ENCODE data around the gene PCSK2.

The PCSK2 gene

DNA sequence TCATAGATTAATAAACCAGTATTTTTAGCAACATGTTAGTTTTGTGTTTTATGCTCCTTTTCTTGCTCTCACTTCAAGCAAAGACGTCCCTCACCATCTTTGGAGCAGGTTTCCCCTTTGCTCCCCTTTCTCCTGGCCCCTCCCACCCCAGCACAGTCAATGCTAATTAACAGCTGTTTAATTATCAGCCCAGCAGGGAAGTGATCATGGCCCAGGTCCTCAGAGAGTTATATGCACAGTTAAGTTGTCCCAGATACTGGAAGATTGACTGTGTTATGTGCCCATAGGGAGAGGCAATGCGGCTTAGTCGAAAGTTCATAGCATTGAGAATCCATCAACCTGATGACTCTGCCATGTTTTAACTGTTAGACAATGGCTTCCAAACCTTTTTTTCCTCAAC, 123.5 kb downstream of the PCSK2 start:
- TF ChIP-seq, protein P1, sequence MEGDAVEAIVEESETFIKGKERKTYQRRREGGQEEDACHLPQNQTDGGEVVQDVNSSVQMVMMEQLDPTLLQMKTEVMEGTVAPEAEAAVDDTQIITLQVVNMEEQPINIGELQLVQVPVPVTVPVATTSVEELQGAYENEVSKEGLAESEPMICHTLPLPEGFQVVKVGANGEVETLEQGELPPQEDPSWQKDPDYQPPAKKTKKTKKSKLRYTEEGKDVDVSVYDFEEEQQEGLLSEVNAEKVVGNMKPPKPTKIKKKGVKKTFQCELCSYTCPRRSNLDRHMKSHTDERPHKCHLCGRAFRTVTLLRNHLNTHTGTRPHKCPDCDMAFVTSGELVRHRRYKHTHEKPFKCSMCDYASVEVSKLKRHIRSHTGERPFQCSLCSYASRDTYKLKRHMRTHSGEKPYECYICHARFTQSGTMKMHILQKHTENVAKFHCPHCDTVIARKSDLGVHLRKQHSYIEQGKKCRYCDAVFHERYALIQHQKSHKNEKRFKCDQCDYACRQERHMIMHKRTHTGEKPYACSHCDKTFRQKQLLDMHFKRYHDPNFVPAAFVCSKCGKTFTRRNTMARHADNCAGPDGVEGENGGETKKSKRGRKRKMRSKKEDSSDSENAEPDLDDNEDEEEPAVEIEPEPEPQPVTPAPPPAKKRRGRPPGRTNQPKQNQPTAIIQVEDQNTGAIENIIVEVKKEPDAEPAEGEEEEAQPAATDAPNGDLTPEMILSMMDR (IDR thresholded peaks at IDR 0.05; ENCODE audit: low read depth, low read length), result no peak
- H3K4me3 ChIP-seq (ENCODE audit: low read depth, low read length), result no peak overlapping the region

DNA sequence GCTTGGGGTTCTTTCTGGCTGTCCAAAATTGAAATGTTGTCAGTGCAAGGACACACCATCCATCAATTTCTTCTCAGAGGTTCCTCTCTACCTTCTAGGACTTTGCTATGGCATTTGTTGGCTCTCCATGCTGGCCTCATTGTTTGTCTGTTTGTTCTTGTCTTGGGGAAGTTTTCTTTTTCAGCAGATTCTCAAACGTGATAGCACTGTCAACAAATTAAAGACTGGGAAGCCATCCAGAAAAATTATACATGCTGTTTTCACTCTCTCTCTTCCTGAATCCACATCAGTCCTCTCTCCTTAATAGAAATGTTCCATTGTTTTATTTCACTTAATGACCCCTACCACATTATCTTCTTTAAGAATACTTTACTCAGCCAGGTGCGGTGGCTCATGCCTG, 130.4 kb downstream of the PCSK2 start:
- no peak overlapping the region for H3K4me3 ChIP-seq (ENCODE audit: low read depth, low read length)
- TF ChIP-seq, protein P1 (IDR thresholded peaks at IDR 0.05; ENCODE audit: low read depth, low read length), result no peak

DNA sequence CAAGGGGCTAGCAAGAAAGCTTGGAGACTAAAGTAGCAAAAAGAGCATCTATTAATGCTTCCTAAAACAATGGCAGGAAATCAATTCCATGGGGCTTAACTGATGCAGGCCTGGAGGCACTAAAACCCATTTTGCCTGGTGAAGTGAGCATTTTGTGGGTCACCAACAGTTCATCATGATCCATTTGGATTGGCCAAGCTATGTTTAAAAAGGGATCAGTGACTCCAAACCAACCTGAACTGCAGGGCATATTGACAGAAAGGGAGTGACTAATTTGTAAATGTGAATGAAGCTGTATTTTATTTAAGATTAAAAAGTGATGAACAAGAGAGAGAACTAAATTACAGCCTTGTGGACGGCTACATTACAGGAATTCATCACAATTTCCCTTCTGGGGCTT, 132.0 kb downstream of the PCSK2 start:
- no peak overlapping the region for H3K4me3 ChIP-seq (ENCODE audit: low read depth, low read length)
- TF ChIP-seq, protein P1 (IDR thresholded peaks at IDR 0.05; ENCODE audit: low read depth, low read length), result no peak

DNA sequence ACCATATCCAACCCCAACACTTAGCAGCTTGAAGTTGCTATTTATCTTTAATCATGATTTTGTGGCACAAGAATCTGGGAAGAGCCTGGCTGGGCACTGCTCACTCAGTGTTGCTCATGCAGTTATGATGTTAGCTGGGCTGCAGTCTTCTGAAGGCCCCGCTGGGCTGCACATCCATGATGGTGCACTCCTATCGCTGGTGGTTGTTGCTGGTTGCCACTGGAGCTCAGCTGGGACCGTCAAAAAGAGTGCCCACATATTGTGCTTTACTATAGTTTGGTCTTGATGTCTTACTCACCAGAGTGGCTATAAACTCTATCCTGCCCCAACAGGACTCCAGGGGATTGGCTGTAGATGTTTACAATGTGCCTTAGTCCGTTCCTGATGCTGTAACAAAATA, 137.8 kb downstream of the PCSK2 start:
- no peak overlapping the region for H3K4me3 ChIP-seq (ENCODE audit: low read depth, low read length)
- TF ChIP-seq, protein P1 (IDR thresholded peaks at IDR 0.05; ENCODE audit: low read depth, low read length), result no peak

DNA sequence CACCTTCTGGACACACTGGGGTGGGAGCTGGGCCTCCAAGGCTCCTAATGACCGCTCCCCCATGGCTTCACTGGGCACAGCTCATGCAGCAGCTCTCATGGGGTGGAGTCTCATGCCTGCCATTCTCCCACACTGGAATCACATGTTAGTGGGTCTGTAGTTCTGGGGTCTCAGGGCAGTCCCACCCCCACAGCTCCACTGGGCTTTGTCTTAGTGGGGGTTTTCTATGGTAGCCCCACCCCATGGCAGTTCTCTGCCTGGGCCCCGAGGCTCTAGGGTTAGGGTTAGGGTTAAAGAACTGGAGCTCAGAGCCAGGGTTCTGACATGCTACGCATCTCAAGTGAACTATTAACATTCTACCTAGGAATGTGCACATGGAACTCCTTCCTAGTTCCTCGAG, 139.0 kb downstream of the PCSK2 start:
- H3K4me3 ChIP-seq (ENCODE audit: low read depth, low read length), result no peak overlapping the region
- TF ChIP-seq, protein P1 (IDR thresholded peaks at IDR 0.05; ENCODE audit: low read depth, low read length), result no peak

DNA sequence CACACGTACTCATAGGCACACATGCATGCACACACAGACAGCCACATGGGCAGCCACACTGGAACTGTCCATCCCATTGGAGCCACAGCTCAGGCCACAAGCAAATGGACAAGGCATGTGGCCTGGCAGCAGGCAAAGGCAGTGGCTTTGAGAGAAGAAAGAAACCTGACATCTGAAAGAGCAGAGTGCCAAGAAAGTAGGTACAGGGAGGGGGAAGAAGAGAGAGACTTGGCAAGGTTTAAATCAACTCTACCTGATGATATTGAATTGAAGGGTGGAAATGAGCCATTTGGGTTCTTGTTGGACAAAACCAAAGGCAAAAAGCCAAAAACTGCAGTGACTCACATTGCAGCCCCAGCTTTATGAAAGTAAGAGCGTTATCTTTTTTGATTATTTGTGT, 142.7 kb downstream of the PCSK2 start:
- no peak overlapping the region for H3K4me3 ChIP-seq (ENCODE audit: low read depth, low read length)
- TF ChIP-seq, protein P1 (IDR thresholded peaks at IDR 0.05; ENCODE audit: low read depth, low read length), result no peak

DNA sequence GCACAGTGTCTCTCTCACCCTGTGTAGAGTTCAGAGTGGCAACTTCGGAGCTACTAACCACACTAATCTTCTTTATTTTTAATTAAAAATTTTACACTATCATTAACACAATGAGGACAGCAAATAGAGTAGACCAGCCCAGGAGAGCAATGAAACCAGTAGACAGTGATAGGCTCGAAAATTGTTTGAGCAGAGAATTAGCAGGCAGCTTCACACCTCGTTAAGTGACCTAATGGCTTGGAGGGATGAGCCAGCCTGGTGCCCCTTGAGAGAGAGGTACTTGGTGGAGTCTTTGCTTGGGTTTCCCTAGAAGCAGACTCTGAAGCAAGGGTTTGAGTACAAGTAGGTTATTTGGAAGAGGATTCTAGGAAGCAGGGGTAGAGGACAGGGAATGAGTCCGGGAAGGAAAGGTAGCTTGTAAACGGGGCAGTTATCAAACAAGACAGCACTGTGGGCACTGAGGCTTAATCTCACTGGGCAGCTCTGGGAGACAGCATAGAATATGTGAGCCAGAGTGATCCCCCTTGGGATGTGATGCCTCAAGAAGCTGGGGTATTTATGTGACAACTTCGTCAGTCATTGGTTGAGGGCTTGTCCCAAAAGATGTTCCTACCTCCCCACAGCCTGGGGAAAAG, 146.1 kb downstream of the PCSK2 start:
- TF ChIP-seq, protein P1 (IDR thresholded peaks at IDR 0.05; ENCODE audit: low read depth, low read length), result no peak
- no peak overlapping the region for H3K4me3 ChIP-seq (ENCODE audit: low read depth, low read length)
